ENCODE measurements around the gene TCF20.

The TCF20 gene

GRCh38 chr22:42258126-42258525 is 12.3 kb downstream of the TCF20 start:
- DNase-seq (ENCODE audit: low read depth): no peak

- DNase-seq (ENCODE audit: low read depth): no peak
Measured at GRCh38 chr22:42257386-42257785, 13.1 kb downstream of the TCF20 start.

DNA sequence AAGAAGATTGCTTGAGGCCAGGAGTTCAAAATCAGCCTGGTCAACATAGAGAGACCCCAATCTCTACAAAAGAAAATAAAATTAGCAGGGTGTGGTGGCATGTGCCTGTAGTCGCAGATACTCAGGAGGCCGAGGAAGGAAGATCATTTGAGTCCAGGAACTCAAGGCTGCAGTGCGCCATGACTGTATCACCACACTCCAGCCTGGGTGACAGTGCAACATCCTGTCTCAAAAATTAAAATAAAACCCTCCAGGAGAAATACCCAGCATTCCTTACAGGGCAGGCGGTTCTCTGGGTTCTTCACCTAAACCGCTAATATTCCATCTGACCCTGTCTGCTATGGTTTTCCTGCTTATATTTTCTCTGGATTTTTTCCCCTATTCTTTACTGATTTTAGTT is 13.5 kb downstream of the TCF20 start:
- no peak for DNase-seq (ENCODE audit: low read depth)

DNA sequence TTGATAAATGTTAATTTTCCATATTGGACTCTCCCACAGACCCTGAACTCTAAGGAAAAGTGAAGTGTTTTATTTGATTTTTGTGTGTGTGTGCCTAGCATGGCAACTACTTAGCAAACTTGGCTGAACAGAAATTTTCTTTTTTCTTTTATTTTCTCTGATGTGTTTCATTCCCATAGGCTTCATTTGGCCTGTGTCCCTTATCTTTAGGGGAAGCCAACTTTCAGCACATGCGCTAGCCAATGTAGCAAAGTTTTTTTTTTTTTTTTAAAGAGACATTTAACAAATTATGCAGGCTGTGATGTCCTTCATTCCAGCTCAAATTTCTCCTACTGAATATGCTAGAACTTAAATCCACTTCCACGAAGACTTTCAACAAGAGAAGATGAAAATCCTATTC is 14.2 kb downstream of the TCF20 start:
- DNase-seq (ENCODE audit: low read depth): no peak

DNA sequence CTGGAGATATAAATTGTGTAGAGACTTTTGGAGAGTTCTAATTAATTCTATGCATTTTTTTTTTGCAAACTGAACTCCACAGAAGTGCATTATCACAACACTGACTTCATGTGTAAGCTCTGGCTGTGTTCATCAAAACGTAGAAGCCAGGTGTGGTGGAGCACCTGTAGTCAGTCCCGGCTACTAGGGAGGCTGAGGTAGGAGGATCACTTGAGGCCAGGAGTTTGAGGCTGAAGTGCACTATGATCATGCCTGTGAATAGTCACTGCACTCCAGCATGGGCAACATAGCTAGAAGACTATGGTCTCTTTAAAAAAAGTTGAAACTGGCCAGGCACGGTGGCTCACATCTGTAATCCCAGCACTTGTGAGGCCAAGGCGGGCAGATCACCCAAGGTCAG is 20.6 kb downstream of the TCF20 start:
- DNase-seq (ENCODE audit: low read depth): no peak

DNA sequence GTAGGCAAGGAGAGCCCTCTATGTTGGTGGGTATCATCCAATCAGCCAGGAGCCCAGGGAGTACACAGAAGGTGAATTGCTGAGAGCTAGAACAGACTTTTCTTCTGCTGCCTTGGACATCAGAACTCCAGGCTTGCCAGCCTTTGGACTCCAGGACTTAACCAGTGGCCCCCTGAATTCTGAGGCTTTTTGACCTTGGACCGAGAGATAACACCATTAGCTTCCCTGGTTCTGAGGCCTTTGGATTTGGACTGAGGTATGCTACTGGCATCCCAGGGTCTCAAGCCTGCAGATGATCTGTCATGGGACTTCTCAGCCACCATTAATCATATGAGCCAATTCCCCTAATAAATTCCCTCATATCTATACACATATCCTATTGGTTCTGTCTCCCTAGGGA is 21.5 kb downstream of the TCF20 start:
- DNase-seq (ENCODE audit: low read depth): no peak

- no peak for DNase-seq (ENCODE audit: low read depth)
Measured at GRCh38 chr22:42247596-42247995, 22.9 kb downstream of the TCF20 start.

DNA sequence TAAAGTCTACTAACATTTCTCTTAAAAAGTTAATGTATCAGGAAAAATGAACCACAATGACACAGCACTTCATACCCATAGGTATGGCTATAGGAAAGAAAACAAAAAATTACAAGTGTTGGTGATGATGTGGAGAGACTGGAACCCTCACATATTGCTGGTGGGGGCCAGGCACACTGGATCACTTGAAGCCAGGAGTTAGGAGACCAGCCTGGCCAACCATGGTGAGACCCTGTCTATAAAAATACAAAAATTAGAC is 26.7 kb downstream of the TCF20 start:
- no peak for DNase-seq (ENCODE audit: low read depth)

DNA sequence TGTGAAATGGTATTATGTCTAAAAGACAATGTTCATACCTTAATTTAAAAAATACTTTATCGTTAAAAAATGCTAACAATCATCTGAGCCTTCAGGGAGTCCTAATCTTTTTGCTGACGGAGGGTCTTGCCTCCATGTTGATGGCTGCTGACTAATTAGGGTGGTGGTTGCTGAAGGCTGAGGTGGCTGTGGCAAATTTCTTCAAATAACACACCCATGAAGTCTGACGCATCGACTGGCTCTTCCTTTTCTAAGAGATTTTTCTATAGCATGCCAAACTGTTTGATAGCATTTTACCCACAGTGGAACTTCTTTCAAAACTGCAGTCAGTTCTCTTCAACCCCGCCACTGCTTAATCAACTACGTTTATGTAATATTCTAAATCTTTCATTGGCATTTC is 33.6 kb downstream of the TCF20 start:
- DNase-seq (ENCODE audit: low read depth): no peak

GRCh38 chr22:42236268-42236667 is 34.2 kb downstream of the TCF20 start:
- no peak for DNase-seq (ENCODE audit: low read depth)

DNA sequence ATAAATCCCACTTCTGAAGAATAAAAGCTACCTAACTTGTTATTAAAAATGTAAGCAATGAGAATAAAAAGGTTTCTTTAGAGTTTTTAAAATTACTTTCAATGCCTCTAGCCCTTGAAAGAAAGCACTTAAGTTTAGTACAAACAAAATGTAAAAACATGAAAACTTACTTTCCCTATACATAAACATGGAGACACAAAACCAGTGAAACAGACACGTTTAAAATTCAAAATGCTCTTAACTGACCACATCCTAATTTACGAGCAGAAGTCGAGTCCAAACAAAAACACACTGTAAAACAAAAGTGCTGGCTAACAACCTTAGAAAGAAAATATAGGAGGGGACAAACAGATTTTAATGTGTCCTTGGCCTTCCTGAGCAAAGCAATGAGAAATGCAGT is 36.6 kb downstream of the TCF20 start:
- no peak for DNase-seq (ENCODE audit: low read depth)

GRCh38 chr22:42231929-42232328 is 38.5 kb downstream of the TCF20 start:
- DNase-seq (ENCODE audit: low read depth): no peak

GRCh38 chr22:42229455-42230149 is 40.9 kb downstream of the TCF20 start:
- DNase-seq (ENCODE audit: low read depth): no peak

- no peak for DNase-seq (ENCODE audit: low read depth)
Measured at GRCh38 chr22:42228483-42228882, 42.0 kb downstream of the TCF20 start.

DNA sequence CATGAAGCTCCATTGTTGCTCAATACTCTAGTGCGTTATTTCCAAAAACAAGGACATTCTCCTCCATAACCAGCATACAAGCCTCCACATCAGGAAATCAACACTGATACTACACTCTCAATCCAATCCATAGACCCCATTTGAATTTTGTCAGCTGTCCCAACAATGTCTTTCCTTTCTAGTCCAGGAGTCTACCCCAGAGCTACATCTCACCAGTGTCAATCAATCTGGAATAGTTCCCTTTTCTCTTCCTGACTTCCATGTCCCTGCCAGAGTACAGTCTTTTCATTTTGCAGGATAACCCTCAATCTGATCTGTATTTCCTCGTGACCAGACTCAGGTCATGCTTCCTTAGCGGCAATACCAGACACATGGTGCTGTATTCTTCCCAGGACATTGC is 43.0 kb downstream of the TCF20 start:
- no peak for DNase-seq (ENCODE audit: low read depth)

DNA sequence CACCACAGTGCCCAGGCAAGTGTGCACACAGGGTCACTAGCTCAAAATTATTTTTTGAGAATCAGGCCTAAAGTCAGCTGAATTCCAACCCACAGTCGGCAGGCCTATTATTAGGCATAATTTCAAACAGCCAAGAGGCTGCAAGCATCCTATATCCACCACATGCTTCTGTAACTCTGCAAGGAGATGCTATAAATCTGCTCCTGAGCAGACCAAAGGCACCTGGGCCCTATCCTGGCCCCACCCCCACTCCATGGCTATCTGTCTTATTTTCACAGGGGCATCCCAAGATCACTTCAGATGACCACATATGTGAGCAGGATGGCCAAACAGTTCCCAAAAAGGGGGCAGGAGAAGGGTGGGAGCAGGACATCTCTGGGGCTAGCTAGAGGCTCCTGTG is 44.6 kb downstream of the TCF20 start:
- DNase-seq (ENCODE audit: low read depth): no peak

DNA sequence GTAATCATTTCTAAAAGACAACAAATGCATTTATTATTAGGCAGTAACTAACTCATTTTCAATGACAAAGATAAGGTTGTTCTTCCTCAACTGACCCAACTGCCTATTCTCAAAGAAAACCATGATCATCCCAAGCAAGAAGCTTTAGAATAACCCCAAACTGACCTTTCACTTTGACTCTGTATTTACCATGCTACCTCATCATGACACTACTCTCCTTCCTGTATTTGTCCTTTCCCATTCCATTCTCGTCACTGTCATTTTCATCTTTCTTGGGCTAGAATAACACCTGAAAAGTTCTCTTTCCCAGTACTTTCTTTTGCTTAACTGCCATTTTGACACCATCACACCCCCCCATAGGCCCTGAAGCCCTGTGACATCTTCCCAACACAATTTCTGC is 48.3 kb downstream of the TCF20 start:
- no peak for DNase-seq (ENCODE audit: low read depth)

Data from activated T-cell treated with anti-CD3 and anti-CD28 coated beads for 24 hours (primary cell).